Endothelial cell of umbilical vein (primary cell): ENCODE results near the gene RNF150. TPM values are rescaled to one million over a fixed set of nuclear protein-coding genes. Genes with fewer than 3 reads are reported as not detected.

Experiments used
- BruUV-seq: library from RNA; stranded (reverse); fragments of 400-500 nt; replicated peaks from 2 replicates; lab custom pipeline; 2021; lab: Mats Ljungman, UMichigan
- CTCF ChIA-PET: fragments of 300-600, 350-600 bp; sonication (Branson Sonifier 250); formaldehyde crosslinking; loops from one replicate; lab custom pipeline; 2021; ENCODE audit warnings: antibody characterized with exemption, inconsistent platforms; lab: Charles Lee
- POLR2A ChIA-PET: fragments of 300-600, 350-600 bp; sonication (Branson Sonifier 250); formaldehyde crosslinking; loops from one replicate; lab custom pipeline; 2021; ENCODE audit warnings: antibody characterized with exemption, inconsistent platforms; lab: Charles Lee
- DNase-seq: peaks from one replicate; pipeline ENCODE4 v3.0.0-alpha.2; 2011; ENCODE audit warnings: low read depth, low spot score
- FAIRE-seq: peaks from 2 replicates; lab custom pipeline; 2011; peaks lifted over from hg19 to GRCh38; lab: Jason Lieb, UNC
- H2AFZ ChIP-seq: 2 replicates; pipeline ENCODE4 v1.6.0; 2012; ENCODE audit warnings: low read depth, low read length, control low read depth, inconsistent platforms
- H3K27ac ChIP-seq: 2 replicates; pipeline ENCODE4 v1.5.1; 2011; ENCODE audit warnings: low read depth, mild to moderate bottlenecking, control low read depth, low read length, moderate library complexity; ENCODE audit not compliant: insufficient read depth
- H3K27me3 ChIP-seq, 2 experiments: 2 replicates each; pipeline versions ENCODE4 v1.6.0 to v1.6.1; 2011; ENCODE audit warnings: low read length in 2 of 2, mixed read lengths in 1 of 2; ENCODE audit not compliant: control insufficient read depth in 2 of 2, insufficient read depth in 2 of 2
- H3K36me3 ChIP-seq, 2 experiments: 2 replicates in 1 of 2; 3 replicates in 1 of 2; pipeline ENCODE4 v1.5.1; 2011; ENCODE audit warnings: low read length in 2 of 2, mild to moderate bottlenecking in 1 of 2, moderate library complexity in 1 of 2; ENCODE audit not compliant: control insufficient read depth in 2 of 2, insufficient read depth in 2 of 2; ENCODE audit errors: extremely low read depth in 1 of 2
- H3K4me1 ChIP-seq: 3 replicates; pipeline ENCODE4 v1.5.1; 2011; ENCODE audit warnings: mild to moderate bottlenecking, low read length; ENCODE audit not compliant: control insufficient read depth, insufficient read depth; ENCODE audit errors: extremely low read depth
- H3K4me2 ChIP-seq: 2 replicates; pipeline ENCODE4 v1.6.1; 2011; ENCODE audit warnings: low read length, control low read depth, mixed read lengths; ENCODE audit not compliant: insufficient read depth
- H3K4me3 ChIP-seq, 3 experiments: fragments of 200-600 bp in 1 of 3; sonication (generic), shearing (Covaris generic) in 1 of 3; replicated peaks in 1 of 3; 2 replicates each; pipeline ENCODE4 v1.5.1; 2011 to 2016; ENCODE audit warnings: control low read depth in 3 of 3, low read length in 3 of 3, mild to moderate bottlenecking in 2 of 3, inconsistent platforms in 1 of 3, low read depth in 1 of 3, moderate library complexity in 1 of 3; ENCODE audit not compliant: insufficient read depth in 1 of 3
- H3K79me2 ChIP-seq: 2 replicates; pipeline ENCODE4 v1.6.0; 2012; ENCODE audit warnings: low read length, inconsistent platforms; ENCODE audit not compliant: control insufficient read depth, insufficient read depth
- H3K9ac ChIP-seq: replicated peaks from 2 replicates; pipeline ENCODE3; 2011; ENCODE audit warnings: low read length, control low read depth; ENCODE audit not compliant: insufficient read depth; ENCODE audit errors: extremely low read depth
- H3K9me1 ChIP-seq: replicated peaks from 3 replicates; pipeline ENCODE4 v1.6.0; 2011; ENCODE audit warnings: mild to moderate bottlenecking, low read length; ENCODE audit not compliant: control insufficient read depth, insufficient read depth; ENCODE audit errors: extremely low read depth
- H3K9me3 ChIP-seq: replicated peaks from 2 replicates; pipeline ENCODE4 v1.5.1; 2012; ENCODE audit warnings: low read length, inconsistent platforms; ENCODE audit not compliant: control insufficient read depth, insufficient read depth
- H4K20me1 ChIP-seq: replicated peaks from 2 replicates; pipeline ENCODE3; 2011; ENCODE audit warnings: mild to moderate bottlenecking, low read length; ENCODE audit not compliant: control insufficient read depth, insufficient read depth; ENCODE audit errors: extremely low read depth
- EZH2 ChIP-seq: IDR thresholded peaks from 2 replicates; pipeline ENCODE4 v1.6.1; 2012; ENCODE audit warnings: borderline replicate concordance, low read depth, mild to moderate bottlenecking, moderate library complexity, low read length, inconsistent platforms; ENCODE audit not compliant: severe bottlenecking
- FOS ChIP-seq: IDR thresholded peaks from 2 replicates; pipeline ENCODE4 v1.6.1; 2011; ENCODE audit warnings: mild to moderate bottlenecking, low read length, moderate library complexity, borderline replicate concordance; ENCODE audit not compliant: insufficient read depth
- GATA2 ChIP-seq: IDR thresholded peaks from 2 replicates; pipeline ENCODE4 v1.7.0; 2011; ENCODE audit warnings: low read depth, mild to moderate bottlenecking, moderate library complexity, mixed read lengths, low read length; ENCODE audit not compliant: insufficient read length, insufficient read depth
- JUN ChIP-seq: IDR thresholded peaks from 2 replicates; pipeline ENCODE4 v1.6.1; 2011; ENCODE audit warnings: borderline replicate concordance, low read depth; ENCODE audit not compliant: insufficient read length, insufficient read depth
- MYC ChIP-seq: IDR thresholded peaks from one replicate; pipeline ENCODE4 v1.6.1; 2011; ENCODE audit warnings: mild to moderate bottlenecking, low read depth, low read length
- POLR2A ChIP-seq: IDR thresholded peaks from 2 replicates; pipeline ENCODE4 v1.6.1; 2012; ENCODE audit warnings: low read depth, mild to moderate bottlenecking, control low read depth, low read length
- POLR2AphosphoS5 ChIP-seq: IDR thresholded peaks from 2 replicates; pipeline ENCODE4 v1.6.1; 2012; ENCODE audit warnings: low read depth, mild to moderate bottlenecking, control low read depth, low read length, moderate library complexity; ENCODE audit not compliant: insufficient read depth
- dilution Hi-C: fragments of 300-500 bp; cut with MboI; formaldehyde crosslinking; loops from one replicate; pipeline ENCODE4 v1.15.0; 2019; ENCODE audit warnings: low sequenced_read_pairs; ENCODE audit not compliant: extremely low pct_ligation_motif_present
- intact Hi-C: fragments of 100-400 bp; cut with micrococcal nuclease; formaldehyde crosslinking; loops from one replicate; pipeline ENCODE4 v1.10.0; 2022
- polyA plus RNA-seq, 4 experiments: library from polyadenylated mRNA; depleted of rRNA in 3 of 4; stranded (reverse) in 3 of 4; unstranded in 1 of 4; fragments of >200 nt; gene quantifications; 2 replicates each; pipeline versions ENCODE4 v1.2.1 to v1.2.3, GENCODE V29; 2011 to 2012; ENCODE audit warnings: missing spikeins in 1 of 4
- total RNA-seq: library from RNA; stranded (reverse); gene quantifications from 2 replicates; pipeline ENCODE4 v1.2.3, GENCODE V29; 2021
- TF ChIP-seq, protein P1 (sequence below), 2 donors: IDR thresholded peaks; 1 replicate in 1 of 2; 2 replicates in 1 of 2; pipeline ENCODE4 v1.5.1; 2011; ENCODE audit warnings: low read length in 2 of 2, mild to moderate bottlenecking in 2 of 2, moderate library complexity in 2 of 2, control low read depth in 1 of 2, inconsistent platforms in 1 of 2, low read depth in 1 of 2; ENCODE audit not compliant: insufficient read depth in 1 of 2; ENCODE audit errors: extremely low read depth in 1 of 2
- TF ChIP-seq, protein P2 (sequence below): IDR thresholded peaks from 2 replicates; pipeline ENCODE4 v1.6.1; 2011; ENCODE audit not compliant: insufficient read depth, insufficient read length

Gene RNF150
- total and polyA plus RNA-seq, 2 donors (not counting 3 experiments of a cell fraction or from before 2014, with no cell fraction given), result 0.33 to 0.35 TPM

DNA sequence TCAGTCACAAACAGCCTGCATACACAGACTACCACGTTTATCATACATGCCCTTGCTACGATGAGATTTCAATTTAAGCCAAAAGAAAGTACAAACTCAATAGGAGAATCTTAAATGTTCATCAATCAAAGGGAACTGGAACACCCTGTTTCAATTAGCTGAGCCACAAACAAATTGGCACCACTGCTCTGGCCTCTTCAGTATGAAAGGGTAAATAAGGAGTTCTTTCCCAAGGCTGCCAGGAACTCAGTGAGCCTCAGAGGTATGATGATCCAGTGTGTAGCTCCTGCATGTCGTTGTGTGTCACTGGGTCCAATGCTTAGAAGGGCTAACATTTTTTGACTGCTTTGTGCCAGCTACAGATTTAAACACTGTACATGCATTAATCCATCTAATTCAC is 5.4 kb downstream of the RNF150 start:
- Histone ChIP-seq H3K9me3 (no peaks in the 10 kb centered on the region), H3K79me2 (no peaks in the 10 kb centered on the region), H3K4me3 (no peak overlapping the region), H3K9ac (no peak overlapping the region), H3K4me1 (no peaks in the 10 kb centered on the region), H4K20me1 (no peaks in the 10 kb centered on the region), H3K27me3 (peaks cover 21 to 36% of the 10 kb centered on the region in 2 experiments), H3K4me2 (no peak overlapping the region), H3K36me3 (no peaks in the 10 kb centered on the region), H2AFZ (no peak overlapping the region), H3K9me1 (no peaks in the 10 kb centered on the region), H3K27ac (no peak overlapping the region)
- CTCF ChIA-PET, result no interaction called here
- BruUV-seq, result no TSS peak
- TF ChIP-seq POLR2AphosphoS5 (no peak), FOS (no peak)
- TF ChIP-seq, protein P1, sequence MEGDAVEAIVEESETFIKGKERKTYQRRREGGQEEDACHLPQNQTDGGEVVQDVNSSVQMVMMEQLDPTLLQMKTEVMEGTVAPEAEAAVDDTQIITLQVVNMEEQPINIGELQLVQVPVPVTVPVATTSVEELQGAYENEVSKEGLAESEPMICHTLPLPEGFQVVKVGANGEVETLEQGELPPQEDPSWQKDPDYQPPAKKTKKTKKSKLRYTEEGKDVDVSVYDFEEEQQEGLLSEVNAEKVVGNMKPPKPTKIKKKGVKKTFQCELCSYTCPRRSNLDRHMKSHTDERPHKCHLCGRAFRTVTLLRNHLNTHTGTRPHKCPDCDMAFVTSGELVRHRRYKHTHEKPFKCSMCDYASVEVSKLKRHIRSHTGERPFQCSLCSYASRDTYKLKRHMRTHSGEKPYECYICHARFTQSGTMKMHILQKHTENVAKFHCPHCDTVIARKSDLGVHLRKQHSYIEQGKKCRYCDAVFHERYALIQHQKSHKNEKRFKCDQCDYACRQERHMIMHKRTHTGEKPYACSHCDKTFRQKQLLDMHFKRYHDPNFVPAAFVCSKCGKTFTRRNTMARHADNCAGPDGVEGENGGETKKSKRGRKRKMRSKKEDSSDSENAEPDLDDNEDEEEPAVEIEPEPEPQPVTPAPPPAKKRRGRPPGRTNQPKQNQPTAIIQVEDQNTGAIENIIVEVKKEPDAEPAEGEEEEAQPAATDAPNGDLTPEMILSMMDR (IDR thresholded peaks at IDR 0.05; ENCODE audit: extremely low read depth in 1 of 2, insufficient read depth in 1 of 2, low read depth in 1 of 2, low read length in 2 of 2), result no peak
- POLR2A ChIA-PET, result no interaction called here
- intact Hi-C loops (no loop called here), dilution Hi-C loops (no loop called here)
- DNase-seq (no peak), FAIRE-seq (no peak)

DNA sequence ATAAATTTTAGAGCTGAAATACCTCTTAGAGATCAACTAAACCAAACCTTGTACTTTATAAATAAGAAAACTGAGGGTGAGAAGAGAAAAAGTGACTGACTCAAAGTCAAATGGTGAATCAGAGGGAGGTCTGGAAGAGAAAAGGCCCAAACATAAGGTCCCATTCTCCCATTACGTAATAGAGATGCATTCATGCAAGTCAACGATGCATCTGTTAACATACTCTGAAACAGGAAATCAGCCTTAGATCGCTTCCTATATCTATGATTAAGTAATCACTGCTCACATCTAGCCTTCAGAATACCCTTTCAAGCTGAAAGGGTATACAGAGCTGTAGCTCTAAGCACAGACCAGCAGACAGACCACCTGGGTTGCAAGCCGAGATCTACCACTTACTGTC is 6.5 kb downstream of the RNF150 start:
- Histone ChIP-seq H3K4me1 (no peaks in the 10 kb centered on the region), H3K27ac (no peak overlapping the region), H3K4me3 (no peak overlapping the region), H3K36me3 (no peaks in the 10 kb centered on the region), H3K9me3 (no peaks in the 10 kb centered on the region), H2AFZ (no peak overlapping the region), H3K79me2 (no peaks in the 10 kb centered on the region), H3K9ac (no peak overlapping the region), H4K20me1 (no peaks in the 10 kb centered on the region), H3K27me3 (peaks cover 18 to 35% of the 10 kb centered on the region in 2 experiments), H3K9me1 (no peaks in the 10 kb centered on the region), H3K4me2 (no peak overlapping the region)
- FAIRE-seq, result no peak
- dilution Hi-C loops (no loop called here), intact Hi-C loops (no loop called here)
- no peak for DNase-seq
- ChIA-PET CTCF (no interaction called here), POLR2A (no interaction called here)
- TF ChIP-seq GATA2 (no peak), EZH2 (no peak), POLR2AphosphoS5 (no peak), POLR2A (no peak), MYC (no peak), JUN (no peak), FOS (no peak)
- TF ChIP-seq, protein P1 (IDR thresholded peaks at IDR 0.05; ENCODE audit: extremely low read depth in 1 of 2, insufficient read depth in 1 of 2, low read depth in 1 of 2, low read length in 2 of 2), result no peak
- TF ChIP-seq, protein P2, sequence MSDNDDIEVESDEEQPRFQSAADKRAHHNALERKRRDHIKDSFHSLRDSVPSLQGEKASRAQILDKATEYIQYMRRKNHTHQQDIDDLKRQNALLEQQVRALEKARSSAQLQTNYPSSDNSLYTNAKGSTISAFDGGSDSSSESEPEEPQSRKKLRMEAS, result no peak
- BruUV-seq, result no TSS peak
